Lung microvascular endothelial cell (primary cell): ENCODE data around the gene KANSL1. TPM values are rescaled to one million over a fixed set of nuclear protein-coding genes. Genes with fewer than 3 reads are reported as not detected.

ENCODE experiments used
- DNase-seq, 2 donors: peaks; one replicate each; pipeline versions ENCODE4 v3.0.0 to v3.0.0-alpha.2; 2010; ENCODE audit warnings: low read depth in 2 of 2
- total RNA-seq: library from RNA; depleted of rRNA; stranded (reverse); fragments of >200 nt; gene quantifications from 2 replicates; pipeline ENCODE4 v1.2.1, GENCODE V29; 2014

KANSL1 gene
- total RNA-seq, 1 donor from 2014 or later = 84.7 TPM

GRCh38 chr17:46043606-46044005 is 149.6 kb downstream of the KANSL1 start:
- DNase-seq = no peak

- no peak for DNase-seq
Observed at GRCh38 chr17:46042925-46043324, 150.3 kb downstream of the KANSL1 start.

- no peak for DNase-seq
Observed at GRCh38 chr17:46042246-46042645, 151.0 kb downstream of the KANSL1 start.

GRCh38 chr17:46039592-46040186 is 153.5 kb downstream of the KANSL1 start:
- no peak for DNase-seq

GRCh38 chr17:46038937-46039336 is 154.3 kb downstream of the KANSL1 start:
- no peak for DNase-seq

GRCh38 chr17:46038414-46038813 is 154.8 kb downstream of the KANSL1 start:
- no peak for DNase-seq

GRCh38 chr17:46037722-46038255 is 155.4 kb downstream of the KANSL1 start:
- no peak for DNase-seq

- no peak for DNase-seq
Observed at GRCh38 chr17:46036491-46036890, 156.7 kb downstream of the KANSL1 start.

- peak; percentile 51 to 62 for DNase-seq
Observed at GRCh38 chr17:46035112-46035818, 158.0 kb downstream of the KANSL1 start.

- no peak for DNase-seq
Observed at GRCh38 chr17:46033392-46033791, 159.8 kb downstream of the KANSL1 start.

GRCh38 chr17:46032909-46033308 is 160.3 kb downstream of the KANSL1 start:
- no peak for DNase-seq

GRCh38 chr17:46031920-46032319 is 161.3 kb downstream of the KANSL1 start:
- DNase-seq = no peak

GRCh38 chr17:46031440-46031839 is 161.8 kb downstream of the KANSL1 start:
- no peak for DNase-seq

- no peak for DNase-seq
Observed at GRCh38 chr17:46030752-46031151, 162.5 kb downstream of the KANSL1 start.

- no peak for DNase-seq
Observed at GRCh38 chr17:46029627-46030026, 163.6 kb downstream of the KANSL1 start.

- no peak for DNase-seq
Observed at GRCh38 chr17:46028981-46029565, 164.2 kb downstream of the KANSL1 start.

- no peak for DNase-seq
Observed at GRCh38 chr17:46028374-46028773, 164.9 kb downstream of the KANSL1 start.

GRCh38 chr17:46027976-46028325 is 165.3 kb downstream of the KANSL1 start:
- DNase-seq = no peak

GRCh38 chr17:46027048-46027975 is 165.9 kb downstream of the KANSL1 start:
- no peak for DNase-seq

GRCh38 chr17:46026166-46027047 is 166.8 kb downstream of the KANSL1 start:
- no peak for DNase-seq
